PC-9 (cell line): ENCODE measurements around the gene CENPM. TPM values are rescaled to one million over a fixed set of nuclear protein-coding genes. Genes with fewer than 3 reads are reported as not detected.

Experiments
- BruUV-seq: library from RNA; stranded (reverse); fragments of 400-500 nt; replicated peaks from 2 replicates; lab custom pipeline; 2021; lab: Mats Ljungman, UMichigan
- CTCF ChIA-PET: fragments of 300-600 bp; sonication (Branson Sonifier 250); formaldehyde crosslinking; loops from one replicate; lab custom pipeline; 2022; ENCODE audit warnings: antibody characterized with exemption; lab: Charles Lee
- POLR2A ChIA-PET: fragments of 300-600 bp; sonication (Branson Sonifier 250); formaldehyde crosslinking; loops from one replicate; lab custom pipeline; 2022; ENCODE audit warnings: antibody characterized with exemption; ENCODE audit not compliant: unreplicated experiment; lab: Charles Lee
- DNase-seq, 2 experiments: peaks; one replicate each; pipeline versions ENCODE4 v3.0.0 to v3.0.0-alpha.2; 2015 to 2022; ENCODE audit warnings: mixed read lengths in 1 of 2
- H2AFZ ChIP-seq: fragments of 200-600 bp; sonication (generic); 2 replicates; pipeline ENCODE4 v1.8.1; 2017; ENCODE audit warnings: antibody characterized with exemption
- H3F3A ChIP-seq: fragments of 200-600 bp; sonication (generic); 2 replicates; pipeline ENCODE4 v1.8.1; 2017; ENCODE audit warnings: antibody characterized with exemption, mild to moderate bottlenecking, low read depth; ENCODE audit not compliant: insufficient read depth
- H3K27ac ChIP-seq: fragments of 200-600 bp; sonication (generic); 2 replicates; pipeline ENCODE4 v1.6.1; 2016; ENCODE audit warnings: mixed run types
- H3K27me3 ChIP-seq: fragments of 200-600 bp; sonication (generic); 2 replicates; pipeline ENCODE4 v1.6.1; 2016; ENCODE audit warnings: low read depth, mixed run types; ENCODE audit not compliant: insufficient read depth
- H3K36me3 ChIP-seq: fragments of 200-600 bp; sonication (generic); 2 replicates; pipeline ENCODE4 v1.6.1; 2016; ENCODE audit warnings: low read depth, mixed run types
- H3K4me1 ChIP-seq: fragments of 200-600 bp; sonication (generic); replicated peaks from 2 replicates; pipeline ENCODE4 v1.6.1; 2016; ENCODE audit warnings: mixed run types; ENCODE audit not compliant: insufficient read depth
- H3K4me2 ChIP-seq: fragments of 200-600 bp; sonication (generic); 2 replicates; pipeline ENCODE4 v1.6.1; 2017; ENCODE audit warnings: mixed run types
- H3K4me3 ChIP-seq: fragments of 200-600 bp; sonication (generic); 2 replicates; pipeline ENCODE4 v1.6.1; 2016; ENCODE audit warnings: mixed run types
- H3K79me2 ChIP-seq: fragments of 200-600 bp; sonication (generic); 2 replicates; pipeline ENCODE4 v1.6.1; 2017; ENCODE audit warnings: low read depth, mixed run types
- H3K9me2 ChIP-seq: fragments of 200-600 bp; sonication (generic); 2 replicates; pipeline ENCODE4 v1.8.1; 2017; ENCODE audit warnings: mild to moderate bottlenecking; ENCODE audit not compliant: insufficient read depth
- H3K9me3 ChIP-seq: fragments of 200-600 bp; sonication (generic); 2 replicates; pipeline ENCODE4 v1.8.1; 2016; ENCODE audit warnings: low read depth; ENCODE audit not compliant: insufficient read depth
- H4K20me1 ChIP-seq: fragments of 200-600 bp; sonication (generic); 2 replicates; pipeline ENCODE4 v1.8.1; 2017; ENCODE audit not compliant: insufficient read depth
- CTCF ChIP-seq: fragments of 200-600 bp; sonication (generic); conservative IDR thresholded peaks from 2 replicates; pipeline ENCODE4 v1.6.1; 2017; ENCODE audit warnings: mixed run types, antibody characterized with exemption, mild to moderate bottlenecking, moderate library complexity
- EZH2 ChIP-seq: fragments of 200-600 bp; sonication (generic); IDR thresholded peaks from 2 replicates; pipeline ENCODE4 v1.8.0; 2017; ENCODE audit warnings: antibody characterized with exemption, low read depth
- intact Hi-C: fragments of 100-400 bp; cut with micrococcal nuclease; formaldehyde crosslinking; loops from one replicate; pipeline ENCODE4 v1.10.0; 2022; ENCODE audit not compliant: unreplicated experiment
- total RNA-seq: library from RNA; stranded (reverse); gene quantifications from 2 replicates; pipeline ENCODE4 v1.2.3, GENCODE V29; 2021

Gene CENPM
- total RNA-seq, 1 experiment from 2014 or later, result 42.0 TPM

- no peaks in the 10 kb centered on the region for H3F3A ChIP-seq
- no peaks in the 10 kb centered on the region for H3K4me1 ChIP-seq
- intact Hi-C loops, result loop anchor here (1.0 to 5.0 kb wide), 3 partner anchors 125 to 641 kb away; no protein-coding TSS in a partner anchor
- H3K9me3 ChIP-seq, result no peaks in the 10 kb centered on the region
- H4K20me1 ChIP-seq, result no peaks in the 10 kb centered on the region
- H3K27ac ChIP-seq, result no peak overlapping the region
- no peak overlapping the region for H3K4me2 ChIP-seq
- TF ChIP-seq CTCF (peak; percentile 73), EZH2 (no peak)
- peaks cover 8% of the 10 kb centered on the region; the same call in 1 of the 2 replicates for H3K27me3 ChIP-seq
- ChIA-PET CTCF (interaction anchor here (0.6 kb wide), 2 partner anchors 473 to 506 kb away, joined by 3 to 5 read pairs; no protein-coding TSS in a partner anchor), POLR2A (interaction anchor here (0.6 kb wide), 1 partner anchor 1404 kb away, joined by 20 read pairs; no protein-coding TSS in a partner anchor)
- H3K79me2 ChIP-seq, result no peaks in the 10 kb centered on the region
- no TSS peak for BruUV-seq
- no peak overlapping the region for H2AFZ ChIP-seq
- H3K4me3 ChIP-seq, result no peak overlapping the region
- no peaks in the 10 kb centered on the region for H3K9me2 ChIP-seq
- DNase-seq, result peak; percentile 59 to 80
- no peaks in the 10 kb centered on the region for H3K36me3 ChIP-seq
Observed at GRCh38 chr22:41966607-41967240, 19.8 kb upstream of the CENPM start.

DNA sequence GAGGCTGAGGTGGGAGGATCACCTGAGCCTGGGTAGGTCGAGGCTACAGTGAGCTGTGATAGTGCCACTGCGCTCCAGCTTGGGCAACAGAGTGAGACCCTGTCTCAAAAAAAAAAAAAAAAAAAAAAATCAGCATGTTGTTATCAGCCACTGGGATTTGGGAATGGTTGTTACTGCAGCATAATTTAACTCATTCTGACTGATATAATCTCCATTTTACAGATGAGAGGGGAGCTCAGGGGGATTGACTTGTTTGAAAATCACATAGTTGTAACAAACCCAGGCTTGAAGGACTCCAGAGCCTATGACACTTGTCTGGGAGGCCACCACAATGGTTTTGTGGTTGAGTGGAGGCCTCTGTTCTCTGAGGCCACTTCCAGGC, 19.3 kb upstream of the CENPM start:
- Histone ChIP-seq H3K9me2 (no peaks in the 10 kb centered on the region), H3K36me3 (no peaks in the 10 kb centered on the region), H3K9me3 (no peaks in the 10 kb centered on the region), H3F3A (no peaks in the 10 kb centered on the region), H4K20me1 (no peaks in the 10 kb centered on the region), H3K4me2 (no peak overlapping the region), H3K4me3 (no peak overlapping the region), H3K79me2 (no peaks in the 10 kb centered on the region), H3K27me3 (peaks cover 7% of the 10 kb centered on the region; the same call in 1 of the 2 replicates), H3K27ac (no peak overlapping the region), H3K4me1 (no peaks in the 10 kb centered on the region), H2AFZ (no peak overlapping the region)
- DNase-seq, result peak in 1 of 2 experiments; percentile 24
- CTCF ChIA-PET, result interaction anchor here (0.5 to 0.7 kb wide), 2 partner anchors 134 to 1381 kb away, joined by 7 to 14 read pairs; no protein-coding TSS in a partner anchor
- TF ChIP-seq EZH2 (no peak), CTCF (no peak)
- POLR2A ChIA-PET, result interaction anchor here (0.6 kb wide), 1 partner anchor 1404 kb away, joined by 20 read pairs; no protein-coding TSS in a partner anchor
- intact Hi-C loops, result loop anchor here (1.0 to 5.0 kb wide), 3 partner anchors 125 to 641 kb away; no protein-coding TSS in a partner anchor
- no TSS peak for BruUV-seq

DNA sequence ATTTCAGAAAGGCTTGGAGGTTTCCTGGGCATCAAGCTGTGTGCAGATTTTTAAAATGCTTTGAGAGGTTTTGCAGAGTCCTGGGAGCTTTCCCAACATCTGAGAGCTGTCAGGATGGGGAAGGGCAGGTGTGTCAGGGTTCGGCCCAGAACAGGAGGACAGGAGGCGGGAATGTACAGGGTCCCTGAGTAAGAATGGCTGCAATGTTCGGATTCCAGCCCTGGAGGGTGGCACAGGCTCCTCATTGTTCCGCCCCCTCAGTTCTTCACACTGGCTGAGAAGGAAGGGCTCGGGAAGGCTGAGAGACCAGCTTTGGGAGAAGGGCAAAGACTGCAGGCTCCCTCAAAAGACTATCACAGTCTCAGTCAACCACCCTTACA, 17.1 kb upstream of the CENPM start:
- H3K4me3 ChIP-seq, result no peak overlapping the region
- H3K4me2 ChIP-seq, result no peak overlapping the region
- no peaks in the 10 kb centered on the region for H3K9me2 ChIP-seq
- BruUV-seq, result no TSS peak
- H3K27ac ChIP-seq, result no peak overlapping the region
- no peaks in the 10 kb centered on the region for H3K36me3 ChIP-seq
- ChIA-PET POLR2A (interaction anchor here (0.6 kb wide), 2 partner anchors 26 to 513 kb away, joined by 3 to 4 read pairs; no protein-coding TSS in a partner anchor), CTCF (interaction anchor here (0.6 kb wide), 1 partner anchor 475 kb away, joined by 5 read pairs; no protein-coding TSS in a partner anchor)
- no peaks in the 10 kb centered on the region for H3K27me3 ChIP-seq
- intact Hi-C loops, result no loop called here
- no peaks in the 10 kb centered on the region for H3K79me2 ChIP-seq
- TF ChIP-seq EZH2, result no peak
- no peak for TF ChIP-seq CTCF
- H3K4me1 ChIP-seq, result no peaks in the 10 kb centered on the region
- no peak for DNase-seq
- no peaks in the 10 kb centered on the region for H3K9me3 ChIP-seq
- no peaks in the 10 kb centered on the region for H3F3A ChIP-seq
- no peaks in the 10 kb centered on the region for H4K20me1 ChIP-seq
- no peak overlapping the region for H2AFZ ChIP-seq
